Astrocyte (in vitro differentiated cells and primary cell): ENCODE measurements around the gene TPGS1. TPM values are rescaled to one million over a fixed set of nuclear protein-coding genes. Genes with fewer than 3 reads are reported as not detected.

ENCODE experiments used
- DNase-seq: peaks from one replicate; pipeline ENCODE4 v3.0.0-alpha.2; 2010; ENCODE audit warnings: low read depth
- FAIRE-seq: peaks from 2 replicates; lab custom pipeline; 2011; peaks lifted over from hg19 to GRCh38; lab: Jason Lieb, UNC
- H2AFZ ChIP-seq: 2 replicates; pipeline ENCODE4 v1.6.0; 2012; ENCODE audit warnings: low read depth, low read length, inconsistent platforms
- H3K27ac ChIP-seq: 2 replicates; pipeline ENCODE4 v1.5.1; 2011; ENCODE audit warnings: low read depth, low read length, inconsistent platforms
- H3K27me3 ChIP-seq: 2 replicates; pipeline ENCODE4 v1.6.0; 2011; ENCODE audit warnings: low read length, inconsistent platforms; ENCODE audit not compliant: insufficient read depth
- H3K36me3 ChIP-seq: 2 replicates; pipeline ENCODE4 v1.5.1; 2011; ENCODE audit warnings: low read length, inconsistent platforms; ENCODE audit not compliant: insufficient read depth
- H3K4me1 ChIP-seq: 2 replicates; pipeline ENCODE4 v1.5.1; 2011; ENCODE audit warnings: low read length, inconsistent platforms; ENCODE audit not compliant: insufficient read depth
- H3K4me2 ChIP-seq: 2 replicates; pipeline ENCODE4 v1.6.0; 2012; ENCODE audit warnings: low read length, inconsistent platforms
- H3K4me3 ChIP-seq: 2 replicates; pipeline ENCODE4 v1.5.1; 2011; ENCODE audit warnings: low read depth, mild to moderate bottlenecking, low read length, inconsistent platforms; ENCODE audit not compliant: insufficient read depth
- H3K79me2 ChIP-seq: 2 replicates; pipeline ENCODE4 v1.6.0; 2012; ENCODE audit warnings: mild to moderate bottlenecking, low read length, inconsistent platforms; ENCODE audit not compliant: insufficient read depth
- H3K9ac ChIP-seq: 2 replicates; pipeline ENCODE4 v1.6.0; 2012; ENCODE audit warnings: mild to moderate bottlenecking, low read length, inconsistent platforms
- H3K9me3 ChIP-seq: 2 replicates; pipeline ENCODE4 v1.5.1; 2012; ENCODE audit warnings: low read depth, mild to moderate bottlenecking, low read length, inconsistent platforms; ENCODE audit not compliant: insufficient read depth
- H4K20me1 ChIP-seq: 2 replicates; pipeline ENCODE4 v1.6.0; 2012; ENCODE audit warnings: low read length, inconsistent platforms; ENCODE audit not compliant: insufficient read depth
- H3K27ac Mint-ChIP-seq: one replicate; pipeline ENCODE4 v1.8.0; 2021; ENCODE audit warnings: mild to moderate bottlenecking, mixed read lengths; ENCODE audit not compliant: unreplicated experiment
- H3K27me3 Mint-ChIP-seq: one replicate; pipeline ENCODE4 v1.8.0; 2021; ENCODE audit warnings: low read depth, mixed read lengths; ENCODE audit not compliant: unreplicated experiment
- H3K36me3 Mint-ChIP-seq: one replicate; pipeline ENCODE4 v1.8.0; 2021; ENCODE audit warnings: low read depth, mixed read lengths; ENCODE audit not compliant: unreplicated experiment
- H3K4me1 Mint-ChIP-seq: one replicate; pipeline ENCODE4 v1.8.0; 2021; ENCODE audit warnings: low read depth, mixed read lengths; ENCODE audit not compliant: unreplicated experiment
- H3K4me3 Mint-ChIP-seq: one replicate; pipeline ENCODE4 v1.8.0; 2021; ENCODE audit warnings: mild to moderate bottlenecking, moderate library complexity, mixed read lengths; ENCODE audit not compliant: unreplicated experiment
- H3K9me3 Mint-ChIP-seq: one replicate; pipeline ENCODE4 v1.8.0; 2021; ENCODE audit warnings: mild to moderate bottlenecking, mixed read lengths; ENCODE audit not compliant: unreplicated experiment
- EZH2 ChIP-seq: IDR thresholded peaks from 2 replicates; pipeline ENCODE4 v1.6.1; 2012; ENCODE audit warnings: mild to moderate bottlenecking, low read length, inconsistent platforms; ENCODE audit not compliant: insufficient read depth
- total RNA-seq: library from RNA; stranded (reverse); gene quantifications from 2 replicates; pipeline ENCODE4 v1.2.1, GENCODE V29; 2021
- TF ChIP-seq, protein P1 (sequence below): IDR thresholded peaks from 2 replicates; pipeline ENCODE4 v1.5.1; 2011; ENCODE audit warnings: low read depth, mild to moderate bottlenecking, inconsistent platforms, low read length, moderate library complexity; ENCODE audit not compliant: insufficient read depth

The TPGS1 gene
- total RNA-seq, 1 donor from 2014 or later = 17.9 TPM

DNA sequence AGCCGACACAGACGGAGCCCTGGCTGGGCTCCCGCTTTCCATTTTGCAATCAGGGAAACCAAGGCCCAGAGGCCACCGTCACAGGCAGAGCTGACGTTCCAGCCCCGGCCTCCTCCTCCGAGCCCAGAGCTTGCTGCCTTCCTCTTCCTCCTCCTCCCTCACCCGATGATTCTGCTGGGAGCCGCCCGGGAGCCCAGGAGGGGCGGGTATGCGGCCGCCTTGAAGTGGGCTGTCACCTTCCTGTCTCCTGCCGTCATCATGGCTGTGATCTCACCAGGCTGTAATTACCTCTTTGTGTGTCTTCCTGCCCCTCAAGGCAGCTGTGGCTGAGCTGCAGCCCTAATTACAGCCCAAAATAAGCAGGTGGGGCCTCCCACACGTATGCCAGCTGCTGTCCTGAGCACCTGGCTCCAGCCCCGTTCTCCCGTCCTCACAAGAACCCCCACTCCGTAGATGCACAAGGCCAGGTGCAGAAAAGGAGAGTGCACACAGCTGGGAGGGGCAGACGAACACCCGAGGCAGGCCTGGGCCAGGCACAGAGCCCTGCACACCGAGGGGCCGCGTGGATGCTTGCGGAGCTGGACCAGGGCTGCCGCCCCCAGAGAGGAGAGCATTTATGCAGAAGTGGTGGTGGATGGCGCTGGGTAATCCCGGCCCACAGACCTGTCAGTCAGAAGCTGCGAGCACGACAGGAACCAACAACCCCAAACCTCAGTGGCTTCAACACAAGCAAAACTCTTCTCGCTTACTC is 4.0 kb downstream of the TPGS1 start:
- FAIRE-seq (no peak), DNase-seq (peak; percentile 68)
- no peaks in the 10 kb centered on the region for H3K9me3 ChIP-seq
- H4K20me1 ChIP-seq = peaks cover 19% of the 10 kb centered on the region
- Mint-ChIP-seq H3K4me1 (peaks cover 11% of the 10 kb centered on the region), H3K4me3 (peak overlapping the region; percentile 68), H3K36me3 (peaks cover 19% of the 10 kb centered on the region), H3K27ac (peak overlapping the region; percentile 96), H3K9me3 (no peaks in the 10 kb centered on the region), H3K27me3 (no peaks in the 10 kb centered on the region)
- peak overlapping the region; percentile 71 for H3K9ac ChIP-seq
- peak overlapping the region; percentile 24 for H3K4me3 ChIP-seq
- H3K36me3 ChIP-seq = no peaks in the 10 kb centered on the region
- H3K79me2 ChIP-seq = peaks cover 15% of the 10 kb centered on the region
- H3K27me3 ChIP-seq = no peaks in the 10 kb centered on the region
- peaks cover 23% of the 10 kb centered on the region for H3K4me1 ChIP-seq
- peak overlapping the region; percentile 81 for H3K4me2 ChIP-seq
- H3K27ac ChIP-seq = peak overlapping the region; percentile 62
- peak overlapping the region; percentile 59 for H2AFZ ChIP-seq
- no peak for TF ChIP-seq EZH2
- TF ChIP-seq, protein P1, sequence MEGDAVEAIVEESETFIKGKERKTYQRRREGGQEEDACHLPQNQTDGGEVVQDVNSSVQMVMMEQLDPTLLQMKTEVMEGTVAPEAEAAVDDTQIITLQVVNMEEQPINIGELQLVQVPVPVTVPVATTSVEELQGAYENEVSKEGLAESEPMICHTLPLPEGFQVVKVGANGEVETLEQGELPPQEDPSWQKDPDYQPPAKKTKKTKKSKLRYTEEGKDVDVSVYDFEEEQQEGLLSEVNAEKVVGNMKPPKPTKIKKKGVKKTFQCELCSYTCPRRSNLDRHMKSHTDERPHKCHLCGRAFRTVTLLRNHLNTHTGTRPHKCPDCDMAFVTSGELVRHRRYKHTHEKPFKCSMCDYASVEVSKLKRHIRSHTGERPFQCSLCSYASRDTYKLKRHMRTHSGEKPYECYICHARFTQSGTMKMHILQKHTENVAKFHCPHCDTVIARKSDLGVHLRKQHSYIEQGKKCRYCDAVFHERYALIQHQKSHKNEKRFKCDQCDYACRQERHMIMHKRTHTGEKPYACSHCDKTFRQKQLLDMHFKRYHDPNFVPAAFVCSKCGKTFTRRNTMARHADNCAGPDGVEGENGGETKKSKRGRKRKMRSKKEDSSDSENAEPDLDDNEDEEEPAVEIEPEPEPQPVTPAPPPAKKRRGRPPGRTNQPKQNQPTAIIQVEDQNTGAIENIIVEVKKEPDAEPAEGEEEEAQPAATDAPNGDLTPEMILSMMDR = no peak

DNA sequence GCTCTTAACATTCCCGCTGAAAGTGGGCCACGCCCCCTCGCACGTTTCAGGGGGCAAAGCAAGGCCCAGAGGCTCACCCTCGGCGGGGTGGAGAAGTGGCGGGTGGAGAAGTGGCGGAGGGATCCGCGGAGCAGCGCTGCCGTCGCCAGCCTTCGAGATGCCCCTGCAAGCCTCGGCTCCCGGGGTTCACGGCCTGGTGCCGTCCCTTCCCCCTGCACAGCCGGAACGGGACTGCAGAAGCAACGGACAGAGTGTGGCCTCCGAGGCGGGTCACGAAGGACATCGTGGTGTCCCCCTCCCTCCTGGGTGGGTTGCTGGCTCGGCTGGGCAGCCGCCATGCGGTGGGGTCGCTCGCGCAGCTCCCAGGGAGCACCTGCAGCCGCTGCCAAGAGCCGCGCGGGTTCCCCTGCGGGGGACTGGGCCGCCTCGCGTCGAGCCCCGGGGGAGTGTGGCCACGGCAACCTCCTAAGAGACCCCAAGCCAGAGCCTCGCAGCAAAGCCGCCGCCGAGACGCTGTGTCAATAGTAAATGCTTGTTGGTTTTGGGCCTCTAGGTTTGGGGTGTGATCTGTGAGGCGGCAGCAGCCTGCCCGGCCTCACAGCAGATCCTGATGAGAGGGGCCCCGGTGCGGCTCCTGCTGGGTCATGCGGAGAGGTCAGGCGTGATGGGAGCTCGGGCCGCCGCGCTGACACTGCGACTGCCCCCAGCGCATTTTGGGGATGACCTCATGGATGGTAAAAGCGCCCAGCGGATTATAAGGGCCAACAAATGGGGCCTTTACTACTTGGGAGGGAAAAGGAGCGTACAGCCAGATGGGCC is 5.5 kb downstream of the TPGS1 start:
- Mint-ChIP-seq H3K27ac (no peak overlapping the region), H3K36me3 (peaks cover 19% of the 10 kb centered on the region), H3K4me1 (peaks cover 17% of the 10 kb centered on the region), H3K4me3 (no peak overlapping the region), H3K27me3 (no peaks in the 10 kb centered on the region), H3K9me3 (no peaks in the 10 kb centered on the region)
- no peak overlapping the region for H2AFZ ChIP-seq
- DNase-seq (no peak), FAIRE-seq (no peak)
- H3K4me3 ChIP-seq = no peak overlapping the region
- peaks cover 14% of the 10 kb centered on the region for H3K79me2 ChIP-seq
- H3K4me1 ChIP-seq = peaks cover 19% of the 10 kb centered on the region
- no peaks in the 10 kb centered on the region for H3K27me3 ChIP-seq
- no peak overlapping the region for H3K4me2 ChIP-seq
- no peak overlapping the region for H3K9ac ChIP-seq
- peaks cover 24% of the 10 kb centered on the region for H4K20me1 ChIP-seq
- H3K27ac ChIP-seq = no peak overlapping the region
- H3K36me3 ChIP-seq = no peaks in the 10 kb centered on the region
- TF ChIP-seq, protein P1 = no peak
- TF ChIP-seq EZH2 = no peak
- no peaks in the 10 kb centered on the region for H3K9me3 ChIP-seq
